GM12878 (cell line): Measurements from ENCODE around the gene TEX22.

ENCODE experiments used
- ASH2L ChIP-seq: fragments of 300-600, 200-600 bp; sonication (generic); IDR thresholded peaks from 2 replicates; pipeline ENCODE4 v1.6.1; 2017; ENCODE audit warnings: low read depth, mild to moderate bottlenecking, borderline replicate concordance
- BCL3 ChIP-seq: IDR thresholded peaks from 2 replicates; pipeline ENCODE4 v1.6.1; 2011; ENCODE audit warnings: borderline replicate concordance, low read depth, mild to moderate bottlenecking, moderate library complexity, low read length; ENCODE audit not compliant: insufficient read depth, poor library complexity, severe bottlenecking
- CTCF ChIP-seq, 3 experiments: IDR thresholded peaks in 2 of 3; conservative IDR thresholded peaks in 1 of 3; 2 replicates each; pipeline ENCODE4 v1.5.1; 2011; ENCODE audit warnings: low read depth in 3 of 3, low read length in 3 of 3, mild to moderate bottlenecking in 3 of 3, control low read depth in 2 of 3, moderate library complexity in 2 of 3, inconsistent platforms in 1 of 3, mixed read lengths in 1 of 3; ENCODE audit not compliant: control insufficient read depth in 2 of 3, insufficient read depth in 1 of 3; ENCODE audit errors: extremely low read depth in 1 of 3
- EP300 ChIP-seq, 2 experiments: fragments of 150-350 bp in 1 of 2; IDR thresholded peaks; 2 replicates each; pipeline ENCODE4 v1.6.1; 2011 to 2012; ENCODE audit warnings: low read depth in 2 of 2, low read length in 2 of 2, borderline replicate concordance in 1 of 2, improper control_type of control experiment in 1 of 2, inconsistent platforms in 1 of 2; ENCODE audit not compliant: control insufficient read depth in 1 of 2
- EZH2 ChIP-seq: IDR thresholded peaks from 2 replicates; pipeline ENCODE4 v1.6.1; 2012; ENCODE audit warnings: low read depth, mild to moderate bottlenecking, control low read depth, inconsistent platforms, low read length, borderline replicate concordance; ENCODE audit not compliant: control insufficient read depth
- FOS ChIP-seq: IDR thresholded peaks from 3 replicates; pipeline ENCODE4 v1.6.1; 2011; ENCODE audit warnings: borderline replicate concordance; ENCODE audit not compliant: insufficient read length; ENCODE audit errors: extremely low read depth
- NR2C2 ChIP-seq: IDR thresholded peaks from 2 replicates; pipeline ENCODE4 v1.6.1; 2011; ENCODE audit warnings: borderline replicate concordance, low read depth; ENCODE audit not compliant: control insufficient read depth, insufficient read length
- POLR2AphosphoS5 ChIP-seq: IDR thresholded peaks from 2 replicates; pipeline ENCODE4 v1.6.1; 2011; ENCODE audit warnings: mild to moderate bottlenecking, low read length, inconsistent platforms
- RAD21 ChIP-seq: IDR thresholded peaks from 2 replicates; pipeline ENCODE4 v1.6.1; 2011; ENCODE audit warnings: mild to moderate bottlenecking, low read depth, low read length, moderate library complexity; ENCODE audit not compliant: insufficient read depth
- RFX5 ChIP-seq: IDR thresholded peaks from 2 replicates; pipeline ENCODE4 v1.6.1; 2011; ENCODE audit warnings: low read depth, low read length, improper control_type of control experiment
- SMC3 ChIP-seq: IDR thresholded peaks from 2 replicates; pipeline ENCODE4 v1.6.1; 2011; ENCODE audit warnings: low read length, improper control_type of control experiment, borderline replicate concordance
- SP1 ChIP-seq: IDR thresholded peaks from one replicate; pipeline ENCODE4 v1.6.1; 2011; ENCODE audit warnings: low read depth, low read length
- ZBTB33 ChIP-seq: fragments of 450-650 bp; IDR thresholded peaks from 2 replicates; pipeline ENCODE4 v1.6.1; 2017; ENCODE audit warnings: mild to moderate bottlenecking
- ZNF24 ChIP-seq: fragments of 450-650 bp; IDR thresholded peaks from 2 replicates; pipeline ENCODE4 v1.6.1; 2017; ENCODE audit warnings: antibody characterized with exemption, mild to moderate bottlenecking

GRCh38 chr14:105378873-105379685, 19.3 kb upstream of the TEX22 start:
- no peak for TF ChIP-seq NR2C2
- no peak for TF ChIP-seq CTCF (IDR thresholded peaks at IDR 0.05 in 2 of 3, conservative IDR thresholded peaks at IDR 0.05 in 1 of 3; ENCODE audit: control insufficient read depth in 2 of 3, extremely low read depth in 1 of 3, insufficient read depth in 1 of 3, low read depth in 3 of 3, low read length in 3 of 3)
- TF ChIP-seq EP300 (IDR thresholded peaks at IDR 0.05; ENCODE audit: borderline replicate concordance in 1 of 2, control insufficient read depth in 1 of 2, low read depth in 2 of 2, low read length in 2 of 2) = no peak
- TF ChIP-seq RFX5 = no peak
- TF ChIP-seq EZH2 = no peak
- TF ChIP-seq BCL3 = no peak
- no peak for TF ChIP-seq SMC3
- TF ChIP-seq ASH2L = no peak
- TF ChIP-seq ZNF24 = no peak
- no peak for TF ChIP-seq RAD21
- no peak for TF ChIP-seq FOS
- TF ChIP-seq POLR2AphosphoS5 = no peak
- no peak for TF ChIP-seq ZBTB33
- TF ChIP-seq SP1 = no peak
